Measurements from ENCODE around the gene BCL2L14.

- TF ChIP-seq YY1 (IDR thresholded peaks at IDR 0.05; ENCODE audit: insufficient read depth, insufficient read length) (no peak), SUZ12 (IDR thresholded peaks at IDR 0.05; ENCODE audit: extremely low read depth, insufficient read depth, insufficient read length) (no peak)
Measured at GRCh38 chr12:12095021-12095420, 24.3 kb downstream of the BCL2L14 start.
